AG08396 (cell line): ENCODE data around the gene COL4A2.

Experiments used
- DNase-seq: peaks from one replicate; pipeline ENCODE4 v3.0.0; 2012; ENCODE audit warnings: low spot score, mixed read lengths

The COL4A2 gene

GRCh38 chr13:110354715-110355473 lies 47.8 kb downstream of the COL4A2 start:
- DNase-seq, result no peak

GRCh38 chr13:110356362-110356761 lies 49.3 kb downstream of the COL4A2 start:
- DNase-seq, result no peak

- no peak for DNase-seq
These were observed 51.3 kb downstream of the COL4A2 start for GRCh38 chr13:110358381-110358780.

GRCh38 chr13:110359840-110360301 lies 52.8 kb downstream of the COL4A2 start:
- DNase-seq, result peak; percentile 48

GRCh38 chr13:110360598-110360997 lies 53.5 kb downstream of the COL4A2 start:
- DNase-seq, result no peak

- DNase-seq, result peak; percentile 58
These were observed 54.4 kb downstream of the COL4A2 start for GRCh38 chr13:110361365-110361911.

GRCh38 chr13:110363010-110363409 lies 55.9 kb downstream of the COL4A2 start:
- no peak for DNase-seq

- DNase-seq, result no peak
These were observed 57.0 kb downstream of the COL4A2 start for GRCh38 chr13:110364081-110364480.

- no peak for DNase-seq
These were observed 58.8 kb downstream of the COL4A2 start for GRCh38 chr13:110365876-110366275.

- no peak for DNase-seq
These were observed 59.6 kb downstream of the COL4A2 start for GRCh38 chr13:110366733-110367132.

- no peak for DNase-seq
These were observed 60.5 kb downstream of the COL4A2 start for GRCh38 chr13:110367620-110368019.

- DNase-seq, result no peak
These were observed 61.3 kb downstream of the COL4A2 start for GRCh38 chr13:110368408-110368807.

GRCh38 chr13:110369400-110369799 lies 62.3 kb downstream of the COL4A2 start:
- DNase-seq, result no peak

GRCh38 chr13:110371550-110372465 lies 64.7 kb downstream of the COL4A2 start:
- DNase-seq, result no peak

- DNase-seq, result no peak
These were observed 65.6 kb downstream of the COL4A2 start for GRCh38 chr13:110372676-110373075.

GRCh38 chr13:110373617-110374016 lies 66.5 kb downstream of the COL4A2 start:
- no peak for DNase-seq

- no peak for DNase-seq
These were observed 67.6 kb downstream of the COL4A2 start for GRCh38 chr13:110374431-110375370.

- no peak for DNase-seq
These were observed 69.0 kb downstream of the COL4A2 start for GRCh38 chr13:110376120-110376519.

GRCh38 chr13:110377178-110377825 lies 70.2 kb downstream of the COL4A2 start:
- no peak for DNase-seq

- no peak for DNase-seq
These were observed 70.7 kb downstream of the COL4A2 start for GRCh38 chr13:110377826-110378201.

- DNase-seq, result no peak
These were observed 72.3 kb downstream of the COL4A2 start for GRCh38 chr13:110379358-110379757.
